DND-41 (cell line): ENCODE results near the gene TMEM45B.

Experiments
- ATAC-seq: fragments of 200-7000 bp; cut with Tn5 transposase; 3 replicates; pipeline ENCODE4 v1.9.1; 2021; ENCODE audit warnings: low read depth; ENCODE audit not compliant: insufficient read depth
- DNase-seq: peaks from one replicate; pipeline ENCODE4 v3.0.0-alpha.2; 2020
- H2AFZ ChIP-seq: 2 replicates; pipeline ENCODE4 v1.6.0; 2012; ENCODE audit warnings: low read depth, low read length
- H3K27ac ChIP-seq: 2 replicates; pipeline ENCODE4 v1.5.1; 2012; ENCODE audit warnings: low read length, inconsistent platforms
- H3K27me3 ChIP-seq: fragments of 200-600 bp; sonication (generic); 2 replicates; pipeline ENCODE4 v1.6.0; 2012; ENCODE audit warnings: low read length, mild to moderate bottlenecking, inconsistent platforms; ENCODE audit not compliant: insufficient read depth, poor library complexity
- H3K36me3 ChIP-seq: 2 replicates; pipeline ENCODE4 v1.5.1; 2012; ENCODE audit warnings: low read length, inconsistent platforms; ENCODE audit not compliant: insufficient read depth
- H3K4me1 ChIP-seq: 2 replicates; pipeline ENCODE4 v1.5.1; 2012; ENCODE audit warnings: mild to moderate bottlenecking, low read length; ENCODE audit not compliant: insufficient read depth
- H3K4me2 ChIP-seq: 2 replicates; pipeline ENCODE4 v1.6.0; 2012; ENCODE audit warnings: mild to moderate bottlenecking, moderate library complexity, low read length, inconsistent platforms; ENCODE audit not compliant: insufficient read depth
- H3K4me3 ChIP-seq, 2 experiments: fragments of 200-600 bp in 1 of 2; shearing (Covaris generic) in 1 of 2; 2 replicates each; pipeline ENCODE4 v1.5.1; 2012 to 2016; ENCODE audit warnings: inconsistent platforms in 2 of 2, low read length in 2 of 2, mild to moderate bottlenecking in 2 of 2, low read depth in 1 of 2, moderate library complexity in 1 of 2
- H3K79me2 ChIP-seq: 2 replicates; pipeline ENCODE4 v1.6.0; 2012; ENCODE audit warnings: low read length, inconsistent platforms; ENCODE audit not compliant: insufficient read depth
- H3K9ac ChIP-seq: 2 replicates; pipeline ENCODE4 v1.6.0; 2012; ENCODE audit warnings: low read depth, mild to moderate bottlenecking, inconsistent platforms, low read length, moderate library complexity
- H3K9me3 ChIP-seq: 2 replicates; pipeline ENCODE4 v1.5.1; 2012; ENCODE audit warnings: low read length, moderate library complexity, mild to moderate bottlenecking, inconsistent platforms; ENCODE audit not compliant: insufficient read depth, severe bottlenecking
- H4K20me1 ChIP-seq: 2 replicates; pipeline ENCODE4 v1.6.0; 2012; ENCODE audit warnings: low read length; ENCODE audit not compliant: insufficient read depth
- CTCF ChIP-seq: IDR thresholded peaks from 2 replicates; pipeline ENCODE4 v1.5.1; 2012; ENCODE audit warnings: borderline replicate concordance, low read length, moderate library complexity, mild to moderate bottlenecking; ENCODE audit not compliant: poor library complexity, severe bottlenecking; ENCODE audit errors: extremely low read depth
- EZH2 ChIP-seq: IDR thresholded peaks from 3 replicates; pipeline ENCODE4 v1.6.1; 2012; ENCODE audit warnings: borderline replicate concordance, low read depth, mild to moderate bottlenecking, moderate library complexity, low read length, inconsistent platforms; ENCODE audit not compliant: severe bottlenecking

The TMEM45B gene

GRCh38 chr11:129856036-129856435 lies 40.4 kb downstream of the TMEM45B start:
- no peak overlapping the region for H3K27ac ChIP-seq
- no peak for DNase-seq
- no peak overlapping the region for H3K9ac ChIP-seq

DNA sequence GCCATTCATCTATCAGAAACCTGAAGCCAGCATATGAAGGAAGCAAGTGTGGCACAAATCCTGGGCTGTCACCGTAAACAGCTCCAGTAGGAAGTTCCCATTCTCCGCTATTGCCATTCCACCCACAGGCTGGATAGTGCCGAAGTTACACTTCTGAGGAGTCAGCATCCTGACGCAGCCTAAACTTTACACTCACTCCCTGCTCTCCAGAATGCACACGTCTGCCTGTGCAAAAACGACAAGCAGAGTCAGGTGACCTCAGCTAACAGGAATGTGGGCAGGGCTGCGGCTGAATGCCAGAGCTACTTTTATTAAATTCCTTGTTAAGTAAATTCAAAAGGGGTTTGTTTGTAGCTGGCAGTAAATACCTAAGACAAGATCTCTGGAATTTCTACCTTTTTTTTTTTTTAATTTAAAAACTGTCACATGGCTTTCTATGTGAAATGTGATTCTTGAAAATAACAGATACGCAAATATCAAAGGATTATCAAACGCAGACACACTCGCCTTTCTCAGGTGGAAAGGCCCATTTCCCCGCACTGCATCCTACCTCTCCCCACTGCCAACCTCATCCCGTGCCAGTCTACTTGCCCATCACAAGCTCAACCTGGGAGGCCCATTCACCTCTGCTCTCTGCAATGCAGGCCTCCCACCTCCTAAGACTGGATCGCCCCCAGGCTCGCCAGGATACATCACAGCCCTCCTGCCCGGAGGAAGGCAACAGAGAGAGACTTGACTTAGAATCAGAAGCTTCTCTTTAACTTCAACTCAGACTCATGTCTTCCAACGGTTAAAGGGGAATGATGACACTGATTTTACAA lies 46.3 kb downstream of the TMEM45B start:
- Histone ChIP-seq H3K9ac (no peak overlapping the region), H3K4me2 (no peak overlapping the region), H4K20me1 (peaks cover 2% of the 10 kb centered on the region; the same call in 1 of the 2 replicates), H3K4me1 (no peaks in the 10 kb centered on the region), H3K27ac (no peak overlapping the region), H3K27me3 (no peaks in the 10 kb centered on the region), H3K9me3 (no peaks in the 10 kb centered on the region), H3K4me3 (no peak overlapping the region), H2AFZ (no peak overlapping the region), H3K36me3 (peaks cover 62% of the 10 kb centered on the region), H3K79me2 (no peaks in the 10 kb centered on the region)
- no peak for DNase-seq
- no peak for TF ChIP-seq EZH2
- no peak for TF ChIP-seq CTCF
- no peak for ATAC-seq

More at GRCh38 chr11:129856036-129856435, 40.4 kb downstream of the TMEM45B start:
- H2AFZ ChIP-seq: no peak overlapping the region
- H3K4me2 ChIP-seq: no peak overlapping the region
- H3K4me1 ChIP-seq: peaks cover 15% of the 10 kb centered on the region
- no peaks in the 10 kb centered on the region for H3K9me3 ChIP-seq
- peaks cover 7% of the 10 kb centered on the region; the same call in 1 of the 2 replicates for H3K36me3 ChIP-seq
- no peaks in the 10 kb centered on the region for H3K27me3 ChIP-seq
- peaks cover 4% of the 10 kb centered on the region; the same call in 1 of the 2 replicates for H4K20me1 ChIP-seq
- no peaks in the 10 kb centered on the region for H3K79me2 ChIP-seq
- ATAC-seq: no peak
- no peak overlapping the region for H3K4me3 ChIP-seq
- TF ChIP-seq EZH2 (no peak), CTCF (no peak)

GRCh38 chr11:129864811-129865210 lies 49.2 kb downstream of the TMEM45B start:
- H2AFZ ChIP-seq: no peak overlapping the region
- no peaks in the 10 kb centered on the region for H3K4me1 ChIP-seq
- H3K27me3 ChIP-seq: no peaks in the 10 kb centered on the region
- no peak overlapping the region for H3K4me2 ChIP-seq
- H3K4me3 ChIP-seq: no peak overlapping the region
- ATAC-seq: no peak
- no peak overlapping the region for H3K9ac ChIP-seq
- no peak for DNase-seq
- peaks cover 88% of the 10 kb centered on the region for H3K36me3 ChIP-seq
- H3K9me3 ChIP-seq: no peaks in the 10 kb centered on the region
- TF ChIP-seq EZH2: no peak
- no peak for TF ChIP-seq CTCF
- no peak overlapping the region for H3K27ac ChIP-seq
- no peaks in the 10 kb centered on the region for H3K79me2 ChIP-seq
- H4K20me1 ChIP-seq: peaks cover 2% of the 10 kb centered on the region; the same call in 1 of the 2 replicates

- H3K9me3 ChIP-seq: no peaks in the 10 kb centered on the region
These were observed 50.1 kb downstream of the TMEM45B start for GRCh38 chr11:129865701-129866100.

More at GRCh38 chr11:129865701-129866100, 50.1 kb downstream of the TMEM45B start:
- Histone ChIP-seq H3K27ac (no peak overlapping the region), H3K4me3 (no peak overlapping the region), H3K27me3 (no peaks in the 10 kb centered on the region), H4K20me1 (peaks cover 2% of the 10 kb centered on the region; the same call in 1 of the 2 replicates), H2AFZ (no peak overlapping the region), H3K79me2 (no peaks in the 10 kb centered on the region), H3K4me1 (no peaks in the 10 kb centered on the region), H3K9ac (no peak overlapping the region), H3K4me2 (no peak overlapping the region), H3K36me3 (peaks cover 93% of the 10 kb centered on the region)
- DNase-seq: peak; percentile 42
- TF ChIP-seq CTCF (no peak), EZH2 (no peak)
- ATAC-seq: peak; percentile 84
